Peyer's patch (tissue), 4 donors: ENCODE results near the gene TMEM132D. TPM values are rescaled to one million over a fixed set of nuclear protein-coding genes. Genes with fewer than 3 reads are reported as not detected.
"Not testable (repeated sequence)": the region's sequence is repeated elsewhere in the genome, so short reads cannot be mapped to it uniquely, and the experiment has no call there.

Experiments used
- DNase-seq, 3 donors: peaks; one replicate each; pipeline ENCODE4 v3.0.0-alpha.2; 2017 to 2019
- H3K27ac ChIP-seq, 4 donors: fragments of 200-600 bp; sonication (generic); one replicate each; pipeline ENCODE4 v1.5.1; 2016 to 2019
- H3K27me3 ChIP-seq, 2 donors: fragments of 200-600 bp; sonication (generic); one replicate each; pipeline ENCODE4 v1.5.1; 2019
- H3K36me3 ChIP-seq, 3 donors: fragments of 200-600 bp; sonication (generic); one replicate each; pipeline ENCODE4 v1.5.1; 2016 to 2019
- H3K4me1 ChIP-seq, 4 donors: fragments of 200-600 bp; sonication (generic); one replicate each; pipeline ENCODE4 v1.5.1; 2016 to 2019
- H3K4me3 ChIP-seq, 4 donors: fragments of 200-600 bp; sonication (generic); 1 replicate in 3 of 4; 2 replicates in 1 of 4; pipeline ENCODE4 v1.5.1; 2016 to 2019; ENCODE audit warnings: mild to moderate bottlenecking in 1 of 4
- H3K9me3 ChIP-seq, 4 donors: fragments of 200-600 bp; sonication (generic); one replicate each; pipeline ENCODE4 v1.5.1; 2016 to 2019; ENCODE audit warnings: mild to moderate bottlenecking in 1 of 4
- CTCF ChIP-seq, 6 experiments: fragments of 450-650 bp in 4 of 6; fragments of 200-600 bp in 2 of 6; sonication (generic) in 1 of 6; IDR thresholded peaks; one replicate each; pipeline ENCODE4 v1.5.1; 2017 to 2019; ENCODE audit warnings: antibody characterized with exemption in 6 of 6, mild to moderate bottlenecking in 3 of 6, moderate library complexity in 1 of 6
- POLR2A ChIP-seq, 2 donors: fragments of 450-650 bp; IDR thresholded peaks; one replicate each; pipeline ENCODE4 v1.5.1; 2017; ENCODE audit warnings: antibody characterized with exemption in 2 of 2, mild to moderate bottlenecking in 2 of 2, moderate library complexity in 2 of 2
- total RNA-seq, 4 donors: library from RNA; depleted of rRNA; stranded (reverse); fragments of >200 nt; gene quantifications; one replicate each; pipeline ENCODE4 v1.1.0, GENCODE V29; 2016

TMEM132D gene
- total RNA-seq, 4 donors from 2014 or later = 0.27 to 1.7 (median 0.41) TPM

- H3K27me3 ChIP-seq = no peaks in the 10 kb centered on the region
- H3K4me1 ChIP-seq = no peaks in the 10 kb centered on the region
- no peaks in the 10 kb centered on the region for H3K36me3 ChIP-seq
- H3K4me3 ChIP-seq = no peak overlapping the region
- no peak for DNase-seq
- TF ChIP-seq CTCF (IDR thresholded peaks at IDR 0.05) (no peak), POLR2A (IDR thresholded peaks at IDR 0.05) (no peak)
- no peaks in the 10 kb centered on the region for H3K9me3 ChIP-seq
- H3K27ac ChIP-seq = no peak overlapping the region
Observed at GRCh38 chr12:129549656-129550055, 354.2 kb downstream of the TMEM132D start.

DNA sequence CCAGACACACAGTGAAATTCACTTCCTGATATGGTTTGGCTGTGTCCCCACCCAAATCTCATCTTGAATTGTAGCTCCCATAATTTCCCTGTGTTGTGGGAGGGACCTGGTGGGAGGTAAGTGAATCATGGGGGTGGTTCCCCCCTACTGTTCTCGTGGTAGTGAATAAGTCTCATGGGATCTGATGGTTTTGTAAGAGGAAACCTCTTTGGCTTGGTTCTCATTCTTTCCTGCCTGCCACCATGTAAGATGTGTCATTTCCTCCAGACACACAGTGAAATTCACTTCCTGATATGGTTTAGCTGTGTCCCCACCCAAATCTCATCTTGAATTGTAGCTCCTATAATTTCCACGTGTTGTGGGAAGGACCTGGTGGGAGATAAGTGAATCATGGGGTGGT is 354.8 kb downstream of the TMEM132D start:
- DNase-seq, H3K4me3 ChIP-seq, H3K27ac ChIP-seq, H3K4me1 ChIP-seq, H3K27me3 ChIP-seq, H3K9me3 ChIP-seq, H3K36me3 ChIP-seq: not testable (repeated sequence)

DNA sequence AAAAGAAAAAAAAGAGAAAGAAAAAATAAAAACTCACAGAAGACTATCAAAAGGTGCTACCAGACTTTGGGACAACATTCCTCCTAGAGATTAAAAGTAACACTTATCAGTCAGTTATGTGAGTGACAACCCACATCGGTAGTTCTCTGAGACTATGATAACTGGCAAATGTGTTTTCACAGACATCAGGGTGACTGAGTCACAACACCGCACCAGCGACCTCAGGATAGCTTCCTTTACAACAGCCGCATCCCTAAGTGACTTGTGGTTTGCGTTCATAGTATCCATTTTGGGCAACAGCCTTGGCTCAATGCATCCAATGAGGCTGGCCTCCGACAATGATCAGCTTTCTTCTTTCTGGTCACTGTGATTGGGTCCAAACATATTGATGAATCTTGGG is 359.1 kb downstream of the TMEM132D start:
- Histone ChIP-seq H3K9me3 (no peaks in the 10 kb centered on the region), H3K27ac (no peak overlapping the region), H3K27me3 (no peaks in the 10 kb centered on the region), H3K36me3 (no peaks in the 10 kb centered on the region), H3K4me1 (no peaks in the 10 kb centered on the region), H3K4me3 (no peak overlapping the region)
- no peak for DNase-seq
- TF ChIP-seq CTCF (IDR thresholded peaks at IDR 0.05) (no peak), POLR2A (IDR thresholded peaks at IDR 0.05) (no peak)

DNA sequence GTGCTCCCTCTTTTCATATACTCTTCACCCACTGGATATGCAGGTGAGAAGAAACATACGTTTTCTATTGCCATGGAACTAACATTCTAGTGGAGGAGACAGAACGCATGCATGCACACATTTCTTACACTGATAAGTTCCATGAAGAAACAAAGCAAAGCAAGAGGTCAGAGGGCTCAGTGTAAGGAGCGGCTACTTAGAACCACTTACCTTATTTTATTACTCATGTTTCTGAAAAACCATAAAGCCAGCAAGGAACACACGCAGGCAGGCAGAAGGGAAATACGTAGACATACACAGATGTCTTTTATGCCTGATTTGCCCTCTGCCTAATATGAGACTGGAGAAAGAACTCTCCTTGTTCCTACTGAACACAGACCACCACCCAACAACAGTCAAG is 362.9 kb downstream of the TMEM132D start:
- Histone ChIP-seq H3K36me3 (no peaks in the 10 kb centered on the region), H3K4me3 (no peak overlapping the region), H3K4me1 (no peaks in the 10 kb centered on the region), H3K27me3 (no peaks in the 10 kb centered on the region), H3K27ac (no peak overlapping the region), H3K9me3 (no peaks in the 10 kb centered on the region)
- TF ChIP-seq POLR2A (IDR thresholded peaks at IDR 0.05) = no peak
- TF ChIP-seq CTCF (IDR thresholded peaks at IDR 0.05) = no peak
- DNase-seq = no peak

GRCh38 chr12:129540249-129540648 is 363.6 kb downstream of the TMEM132D start:
- H3K4me1 ChIP-seq = no peaks in the 10 kb centered on the region
- H3K27ac ChIP-seq = no peak overlapping the region
- H3K27me3 ChIP-seq = no peaks in the 10 kb centered on the region
- H3K36me3 ChIP-seq = no peaks in the 10 kb centered on the region
- no peak for DNase-seq
- TF ChIP-seq CTCF (IDR thresholded peaks at IDR 0.05) = no peak
- TF ChIP-seq POLR2A (IDR thresholded peaks at IDR 0.05) = no peak
- no peak overlapping the region for H3K4me3 ChIP-seq
- no peaks in the 10 kb centered on the region for H3K9me3 ChIP-seq

DNA sequence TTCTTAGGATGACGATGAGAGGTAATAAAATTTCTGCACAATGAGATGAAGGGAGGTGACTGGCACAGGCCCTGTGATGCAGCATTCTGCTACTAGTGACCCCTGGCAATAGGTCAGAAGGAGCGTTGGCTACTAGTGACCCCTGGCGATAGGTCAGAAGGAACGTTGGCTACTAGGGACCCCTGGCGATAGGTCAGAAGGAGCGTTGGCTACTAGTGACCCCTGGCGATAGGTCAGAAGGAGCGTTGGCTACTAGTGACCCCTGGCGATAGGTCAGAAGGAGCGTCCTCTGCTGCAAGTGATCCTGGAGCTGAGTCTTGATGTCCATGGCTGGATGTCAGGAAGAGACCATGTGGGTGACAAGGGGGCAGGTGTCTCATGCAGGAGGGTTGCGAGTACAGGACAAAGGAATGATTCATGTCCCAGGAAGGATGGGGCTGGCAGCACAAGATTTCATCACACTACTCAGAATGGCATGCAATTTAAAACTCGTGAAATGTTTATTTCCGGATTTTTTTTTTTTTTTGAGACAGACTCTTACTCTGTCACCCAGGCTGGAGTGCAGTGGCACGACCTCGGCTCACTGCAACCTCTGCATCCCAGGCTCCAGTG is 365.0 kb downstream of the TMEM132D start:
- not testable (repeated sequence) for H3K27ac ChIP-seq, H3K27me3 ChIP-seq, H3K4me3 ChIP-seq, DNase-seq, H3K9me3 ChIP-seq, H3K4me1 ChIP-seq, H3K36me3 ChIP-seq

DNA sequence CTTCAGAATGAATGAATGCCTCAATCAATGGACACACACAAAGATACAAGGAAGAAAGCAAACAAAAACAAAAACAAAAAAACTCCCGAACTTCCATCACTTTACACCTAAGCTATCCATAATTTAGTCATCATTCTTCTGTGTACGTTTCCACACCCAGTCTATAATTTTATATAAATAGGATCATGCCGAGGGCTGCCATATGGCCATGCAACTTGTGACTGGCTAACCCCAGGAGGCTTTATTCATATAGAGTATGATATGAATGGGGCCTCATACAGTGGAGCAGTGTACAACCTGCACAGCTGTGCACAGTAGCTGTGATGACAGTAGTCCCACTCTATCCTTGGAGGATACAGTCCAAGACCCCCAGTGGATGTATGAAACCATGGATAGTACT is 365.7 kb downstream of the TMEM132D start:
- Histone ChIP-seq H3K4me3 (no peak overlapping the region), H3K27ac (no peak overlapping the region), H3K27me3 (no peaks in the 10 kb centered on the region), H3K4me1 (no peaks in the 10 kb centered on the region), H3K36me3 (no peaks in the 10 kb centered on the region), H3K9me3 (no peaks in the 10 kb centered on the region)
- DNase-seq = no peak
- TF ChIP-seq POLR2A (IDR thresholded peaks at IDR 0.05) = no peak
- TF ChIP-seq CTCF (IDR thresholded peaks at IDR 0.05) = no peak
